Measurements from ENCODE around the gene GPC3.
A peak's percentile ranks its signal among the peaks of the same experiment; 100 is the strongest.

Gene GPC3

DNA sequence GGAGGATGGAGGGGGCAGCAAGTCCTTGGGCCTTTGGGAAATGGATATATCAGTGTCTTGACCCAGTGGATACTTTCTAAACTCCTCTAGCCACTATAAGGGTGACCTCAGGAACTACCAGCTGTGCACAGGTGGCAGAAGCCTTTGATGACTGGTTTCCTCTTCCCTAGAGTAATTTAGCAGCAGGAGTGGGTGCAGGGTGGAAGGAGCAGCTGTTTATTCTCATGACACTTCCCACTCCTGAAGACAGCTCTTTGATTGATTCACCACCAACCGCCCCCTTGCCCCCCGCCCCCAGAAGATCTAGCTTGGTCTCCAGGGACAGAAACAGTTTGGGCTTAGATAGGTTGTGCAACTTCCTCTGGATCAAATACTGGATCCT is 63.0 kb downstream of the GPC3 start:
- H3K4me3 ChIP-seq (ENCODE audit: low read length): no peak overlapping the region
- no peak for TF ChIP-seq CTCF (conservative IDR thresholded peaks at IDR 0.05; ENCODE audit: low read length)
- DNase-seq (ENCODE audit: low read depth): no peak

DNA sequence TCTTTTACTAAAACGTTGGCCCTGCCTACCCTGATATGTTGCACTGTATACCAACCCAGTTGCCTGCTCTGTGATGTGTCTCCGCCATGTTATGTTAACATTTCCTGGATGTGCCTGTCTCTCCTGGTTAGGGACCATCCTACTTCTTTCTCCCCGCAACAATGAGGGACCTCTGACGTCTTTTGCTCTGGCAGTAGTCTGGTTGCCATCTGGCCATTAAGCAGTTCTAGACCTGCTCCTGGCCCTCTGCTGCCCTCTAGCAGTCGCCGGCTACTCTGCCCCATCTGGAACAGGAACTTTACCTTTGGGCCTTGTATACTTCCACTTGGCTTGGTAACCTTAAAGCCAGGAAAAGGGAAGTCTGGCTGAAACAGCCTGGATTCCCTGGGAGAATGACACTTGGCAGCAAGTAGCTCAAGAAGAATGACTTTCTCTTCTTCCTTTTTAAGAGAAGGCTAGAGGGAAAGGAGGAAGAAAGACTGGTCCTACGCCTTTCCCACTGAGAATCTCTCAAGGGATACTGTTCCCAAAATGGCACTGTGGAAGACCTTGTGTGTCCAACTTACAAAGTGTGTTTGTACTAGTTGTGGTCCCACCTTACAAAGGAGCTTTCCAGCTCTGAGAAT is 63.5 kb downstream of the GPC3 start:
- no peak overlapping the region for H3K4me3 ChIP-seq (ENCODE audit: low read length)
- peak; percentile 16 for DNase-seq (ENCODE audit: low read depth)
- TF ChIP-seq CTCF (conservative IDR thresholded peaks at IDR 0.05; ENCODE audit: low read length): peak; percentile 43

GRCh38 chrX:133921086-133921485 is 64.3 kb downstream of the GPC3 start:
- no peak for DNase-seq (ENCODE audit: low read depth)
- H3K4me3 ChIP-seq (ENCODE audit: low read length): no peak overlapping the region
- TF ChIP-seq CTCF (conservative IDR thresholded peaks at IDR 0.05; ENCODE audit: low read length): no peak

DNA sequence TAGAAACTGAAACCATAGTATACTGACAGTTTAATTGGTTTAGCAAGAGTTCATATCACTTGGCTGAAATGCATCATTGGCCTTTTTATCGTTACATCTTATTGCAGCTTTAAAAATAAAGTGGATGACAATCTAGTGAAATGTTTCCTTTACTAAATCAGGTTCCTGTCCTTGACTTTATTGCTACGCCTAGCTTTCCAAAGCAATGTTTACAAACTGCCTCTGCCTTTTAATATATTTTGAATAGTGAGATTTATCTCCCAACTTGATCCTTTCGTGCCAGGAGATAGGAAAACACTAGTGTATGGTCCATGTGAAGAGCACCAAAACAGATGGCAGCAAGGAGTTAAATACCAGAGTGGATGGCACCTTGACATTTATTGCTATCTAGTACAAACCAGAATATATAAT is 67.0 kb downstream of the GPC3 start:
- no peak for TF ChIP-seq CTCF (conservative IDR thresholded peaks at IDR 0.05; ENCODE audit: low read length)
- no peak for DNase-seq (ENCODE audit: low read depth)
- H3K4me3 ChIP-seq (ENCODE audit: low read length): no peak overlapping the region

- no peak overlapping the region for H3K4me3 ChIP-seq (ENCODE audit: low read length)
- DNase-seq (ENCODE audit: low read depth): no peak
- no peak for TF ChIP-seq CTCF (conservative IDR thresholded peaks at IDR 0.05; ENCODE audit: low read length)
Measured at GRCh38 chrX:133916984-133917722, 68.2 kb downstream of the GPC3 start.

- no peak for DNase-seq (ENCODE audit: low read depth)
- TF ChIP-seq CTCF (conservative IDR thresholded peaks at IDR 0.05; ENCODE audit: low read length): no peak
- H3K4me3 ChIP-seq (ENCODE audit: low read length): no peak overlapping the region
Measured at GRCh38 chrX:133913658-133914388, 71.6 kb downstream of the GPC3 start.
